HG03432 (cell line): ENCODE measurements around the gene TBX2.

Source experiments
- ATAC-seq: cut with Tn5 transposase; IDR thresholded peaks from one replicate; pipeline ENCODE4 v1.9.1; 2021; ENCODE audit warnings: mild to moderate bottlenecking, moderate library complexity; ENCODE audit not compliant: unreplicated experiment

TBX2 gene

GRCh38 chr17:61368049-61368831 lies 31.4 kb upstream of the TBX2 start:
- ATAC-seq = no peak

GRCh38 chr17:61368832-61369450 lies 30.7 kb upstream of the TBX2 start:
- no peak for ATAC-seq

DNA sequence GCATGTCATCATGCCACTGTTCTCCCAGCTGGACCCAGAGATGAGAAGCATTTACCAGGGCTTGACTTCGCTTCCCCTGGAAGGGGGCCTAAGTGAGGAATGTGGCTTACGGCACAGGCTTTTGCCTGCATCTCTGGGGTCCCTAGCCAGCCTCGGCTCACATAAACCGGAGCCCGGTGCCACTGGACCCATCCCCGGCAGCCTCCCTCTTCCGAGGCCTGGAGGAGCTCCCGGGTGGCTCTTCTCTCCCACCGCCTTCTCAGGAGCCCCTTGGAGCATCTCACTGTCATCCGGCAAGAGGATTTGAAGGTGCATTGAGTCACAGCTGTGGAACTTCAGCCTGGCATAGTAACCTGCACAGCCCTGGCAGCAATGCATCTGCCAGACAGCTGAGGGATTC lies 29.9 kb upstream of the TBX2 start:
- ATAC-seq = no peak

GRCh38 chr17:61371179-61371578 lies 28.5 kb upstream of the TBX2 start:
- ATAC-seq = no peak

- no peak for ATAC-seq
Observed at GRCh38 chr17:61371606-61372005, 28.0 kb upstream of the TBX2 start.

DNA sequence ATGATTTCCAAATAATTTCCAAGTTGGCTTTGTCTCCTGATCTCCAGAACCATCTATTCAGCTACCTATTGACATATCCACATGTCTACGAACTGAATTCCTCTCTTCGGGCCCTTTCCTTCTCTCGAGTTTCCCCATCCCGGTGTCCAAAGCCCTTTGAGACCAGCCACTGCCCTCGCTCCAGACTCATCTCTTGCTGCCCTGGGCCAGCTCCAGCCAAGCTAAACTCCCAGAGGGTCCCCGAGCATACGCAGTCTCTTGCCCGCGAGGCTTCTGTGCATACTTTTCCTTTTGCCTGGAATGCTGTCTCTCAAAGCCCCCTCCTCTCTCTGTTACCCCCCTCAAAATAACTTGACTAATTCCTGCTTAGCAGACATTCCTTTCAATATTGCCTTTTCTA lies 27.2 kb upstream of the TBX2 start:
- no peak for ATAC-seq

- ATAC-seq = no peak
Observed at GRCh38 chr17:61376931-61377838, 22.5 kb upstream of the TBX2 start.

GRCh38 chr17:61378658-61379456 lies 20.8 kb upstream of the TBX2 start:
- ATAC-seq = no peak

GRCh38 chr17:61379457-61380216 lies 20.0 kb upstream of the TBX2 start:
- ATAC-seq = no peak

DNA sequence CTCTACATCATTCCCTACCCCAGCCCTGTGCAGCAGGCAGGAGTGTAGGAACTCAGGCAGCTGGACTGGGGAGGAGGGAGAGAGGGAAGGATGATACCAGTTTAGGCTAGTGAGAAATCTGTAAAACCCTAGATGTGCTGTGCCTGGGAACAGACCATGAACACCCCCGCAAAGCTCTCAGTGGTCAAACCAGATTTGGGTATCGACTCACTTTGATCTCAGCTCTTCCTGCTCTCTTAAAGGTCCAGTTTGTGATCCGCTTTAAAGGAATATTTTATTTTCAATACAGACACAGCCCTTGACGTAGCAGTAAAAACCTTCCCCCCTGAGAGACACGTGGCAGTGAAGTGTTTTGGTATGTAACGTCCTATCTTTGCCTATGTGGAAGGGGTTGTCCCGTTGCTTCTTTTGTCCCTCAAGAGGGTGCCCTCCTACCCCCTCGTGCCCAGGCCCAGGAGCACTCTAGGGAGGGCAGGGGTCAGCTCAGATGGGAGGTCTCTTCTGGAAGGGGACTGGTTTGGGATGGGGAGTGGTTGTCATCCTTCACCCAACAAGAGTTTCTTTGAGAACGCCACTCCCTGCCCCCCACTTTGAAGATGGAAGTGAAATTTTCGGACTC lies 19.3 kb upstream of the TBX2 start:
- no peak for ATAC-seq

GRCh38 chr17:61380836-61381525 lies 18.7 kb upstream of the TBX2 start:
- no peak for ATAC-seq

- ATAC-seq = no peak
Observed at GRCh38 chr17:61381537-61381936, 18.1 kb upstream of the TBX2 start.

DNA sequence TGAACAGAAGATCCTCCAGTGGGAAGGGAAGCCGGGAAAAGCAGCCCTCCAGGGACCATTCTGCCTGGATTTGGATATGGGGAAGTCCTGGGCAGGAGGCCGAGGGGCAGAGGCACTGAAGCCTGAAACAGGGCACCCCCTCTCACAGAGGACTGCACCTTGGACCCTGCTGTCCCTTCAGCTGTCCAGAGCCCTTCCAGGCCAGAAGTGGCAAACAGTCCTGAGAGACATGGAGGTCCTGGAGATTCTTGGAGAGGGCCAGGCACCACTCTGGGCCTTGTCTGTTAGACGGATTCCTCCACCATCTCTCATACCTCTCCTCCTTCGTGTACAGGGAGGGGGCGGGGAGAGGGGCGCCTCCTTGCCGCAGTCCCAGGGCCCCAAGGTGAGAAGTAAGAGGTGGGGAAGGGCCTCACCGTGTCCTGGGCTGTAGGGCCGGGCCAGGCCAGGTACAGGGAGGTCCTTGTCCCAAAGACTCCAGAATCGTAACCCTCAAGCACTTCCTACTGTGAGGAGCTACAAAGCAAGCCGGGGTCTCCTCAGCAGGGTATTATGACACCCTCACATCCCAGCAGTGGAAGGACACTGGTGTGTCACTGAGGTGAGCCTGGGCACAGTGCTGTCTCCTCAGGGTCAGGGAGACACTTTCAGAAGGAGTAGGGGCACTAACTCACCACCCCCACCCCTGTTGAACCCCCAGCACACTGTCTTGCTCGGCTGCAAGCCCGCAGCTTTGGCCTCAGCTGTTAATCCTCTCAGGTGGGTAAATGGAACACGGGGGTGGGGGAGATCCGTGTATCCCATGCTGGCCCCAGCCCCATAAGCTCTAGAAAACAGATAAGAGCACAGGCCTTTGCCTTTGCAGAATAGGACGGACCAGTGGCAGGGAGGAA lies 16.6 kb upstream of the TBX2 start:
- no peak for ATAC-seq

- ATAC-seq = no peak
Observed at GRCh38 chr17:61383689-61384201, 15.9 kb upstream of the TBX2 start.

DNA sequence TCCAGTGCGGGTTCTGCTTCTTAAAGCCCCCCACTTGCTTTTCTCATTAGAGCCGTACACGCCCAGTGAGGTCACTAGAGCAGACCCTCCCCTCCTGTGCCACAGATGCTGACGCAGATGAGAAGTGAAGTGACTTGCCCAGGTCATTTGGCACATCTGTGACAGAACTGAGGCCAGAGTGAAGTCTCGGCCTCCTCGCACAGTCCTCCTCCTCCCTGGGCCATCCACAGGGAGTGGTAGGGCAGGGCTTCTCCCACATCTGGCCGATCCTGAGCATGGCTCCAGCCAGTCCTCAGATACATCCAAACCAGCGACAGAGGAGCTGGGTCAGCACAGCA lies 15.3 kb upstream of the TBX2 start:
- ATAC-seq = no peak

GRCh38 chr17:61384692-61385576 lies 14.7 kb upstream of the TBX2 start:
- no peak for ATAC-seq
